HCT116 (cell line): ENCODE results near the gene RP9. TPM values are rescaled to one million over a fixed set of nuclear protein-coding genes. Genes with fewer than 3 reads are reported as not detected.

Experiments
- ATAC-seq: fragments of 200-7000 bp; cut with Tn5 transposase; 2 replicates; pipeline ENCODE4 v1.9.1; 2020; ENCODE audit warnings: mild to moderate bottlenecking, moderate library complexity
- BruUV-seq: library from RNA; stranded (reverse); fragments of 400-500 nt; replicated peaks from 2 replicates; lab custom pipeline; 2021; lab: Mats Ljungman, UMichigan
- CTCF ChIA-PET: fragments of 300-600 bp; sonication (Branson Sonifier 250); formaldehyde crosslinking; loops from one replicate; lab custom pipeline; 2021; ENCODE audit warnings: antibody characterized with exemption; lab: Charles Lee
- POLR2A ChIA-PET: fragments of 300-600, 350-600 bp; sonication (Branson Sonifier 250); formaldehyde crosslinking; loops from one replicate; lab custom pipeline; 2021; ENCODE audit warnings: antibody characterized with exemption; lab: Charles Lee
- RAD21 ChIA-PET, 2 experiments: fragments of 300-600 bp; sonication (Branson Sonifier 250); formaldehyde crosslinking; loops; one replicate each; lab custom pipeline; 2023; ENCODE audit warnings: low total read pairs in 2 of 2; ENCODE audit not compliant: uncharacterized antibody in 2 of 2, unreplicated experiment in 2 of 2, low non-redundant PET in 1 of 2; lab: Charles Lee
- DNase-seq: peaks from one replicate; pipeline ENCODE4 v3.0.0-alpha.2; 2010; ENCODE audit warnings: low read depth, low spot score
- H2AFZ ChIP-seq: fragments of 200-600 bp; shearing (Covaris generic), sonication (generic); 2 replicates; pipeline ENCODE4 v1.6.1; 2017; ENCODE audit warnings: low read depth, mixed run types, mixed read lengths, antibody characterized with exemption, low read length; ENCODE audit not compliant: poor library complexity, severe bottlenecking
- H3K27ac ChIP-seq: 2 replicates; pipeline ENCODE4 v1.5.1; 2012; ENCODE audit warnings: low read depth, low read length
- H3K27me3 ChIP-seq: fragments of 200-600 bp; sonication (generic); 2 replicates; pipeline ENCODE4 v1.6.1; 2016; ENCODE audit warnings: mixed run types, low read length, mixed read lengths; ENCODE audit not compliant: insufficient read depth
- H3K36me3 ChIP-seq, 2 experiments: fragments of 200-500 bp in 1 of 2; fragments of 200-600 bp in 1 of 2; sonication (Bioruptor generic) in 1 of 2; sonication (generic) in 1 of 2; 2 replicates each; pipeline versions ENCODE4 v1.5.1 to v1.6.1; 2014 to 2016; ENCODE audit warnings: low read length in 2 of 2, inconsistent platforms in 1 of 2, mixed read lengths in 1 of 2, mixed run types in 1 of 2; ENCODE audit not compliant: insufficient read depth in 2 of 2, control insufficient read depth in 1 of 2
- H3K4me1 ChIP-seq, 2 experiments: fragments of 200-600 bp in 1 of 2; sonication (generic) in 1 of 2; 2 replicates each; pipeline versions ENCODE4 v1.5.1 to v1.6.1; 2012 to 2017; ENCODE audit warnings: low read length in 2 of 2, inconsistent platforms in 1 of 2, mild to moderate bottlenecking in 1 of 2, mixed read lengths in 1 of 2, mixed run types in 1 of 2, moderate library complexity in 1 of 2; ENCODE audit not compliant: insufficient read depth in 2 of 2, control insufficient read depth in 1 of 2
- H3K4me2 ChIP-seq: fragments of 200-600 bp; sonication (generic); 2 replicates; pipeline ENCODE4 v1.6.1; 2017; ENCODE audit warnings: mixed run types, low read length, mixed read lengths
- H3K4me3 ChIP-seq, 2 experiments: fragments of 200-600 bp in 1 of 2; sonication (generic) in 1 of 2; replicated peaks in 1 of 2; 2 replicates each; pipeline ENCODE4 v1.5.1; 2011 to 2016; ENCODE audit warnings: low read length in 2 of 2, control low read depth in 1 of 2, low read depth in 1 of 2, mild to moderate bottlenecking in 1 of 2, mixed read lengths in 1 of 2, mixed run types in 1 of 2
- H3K79me2 ChIP-seq: fragments of 200-600 bp; sonication (generic); 2 replicates; pipeline ENCODE4 v1.6.1; 2017; ENCODE audit warnings: mild to moderate bottlenecking, mixed run types, low read length, moderate library complexity, mixed read lengths; ENCODE audit not compliant: insufficient read depth
- H3K9ac ChIP-seq: fragments of 200-600 bp; sonication (generic); 2 replicates; pipeline ENCODE4 v1.6.1; 2016; ENCODE audit warnings: low read length, mixed read lengths
- H3K9me2 ChIP-seq: fragments of 200-600 bp; sonication (generic), shearing (Covaris generic); 2 replicates; pipeline ENCODE4 v1.6.1; 2017; ENCODE audit warnings: mixed run types, mild to moderate bottlenecking, moderate library complexity; ENCODE audit not compliant: insufficient read depth
- H3K9me3 ChIP-seq, 2 experiments: fragments of 200-500 bp in 1 of 2; fragments of 200-600 bp in 1 of 2; sonication (Bioruptor generic) in 1 of 2; sonication (generic) in 1 of 2; 2 replicates each; pipeline ENCODE4 v1.6.1; 2014 to 2017; ENCODE audit warnings: low read length in 2 of 2, mixed read lengths in 2 of 2, inconsistent platforms in 1 of 2, low read depth in 1 of 2, mild to moderate bottlenecking in 1 of 2, mixed run types in 1 of 2, moderate library complexity in 1 of 2; ENCODE audit not compliant: control insufficient read depth in 1 of 2, insufficient read depth in 1 of 2
- H4K20me1 ChIP-seq: fragments of 200-600 bp; sonication (generic), shearing (Covaris generic); 2 replicates; pipeline ENCODE4 v1.6.1; 2017; ENCODE audit warnings: mixed run types, mild to moderate bottlenecking, moderate library complexity; ENCODE audit not compliant: insufficient read depth
- ATF3 ChIP-seq: IDR thresholded peaks from 2 replicates; pipeline ENCODE4 v1.6.1; 2012
- CBX3 ChIP-seq: IDR thresholded peaks from 2 replicates; pipeline ENCODE4 v1.6.1; 2012; ENCODE audit warnings: low read depth
- CTCF ChIP-seq, 3 experiments: fragments of 200-600 bp in 1 of 3; sonication (generic) in 1 of 3; IDR thresholded peaks in 2 of 3; conservative IDR thresholded peaks in 1 of 3; 2 replicates each; pipeline ENCODE4 v1.5.1; 2012 to 2017; ENCODE audit warnings: low read depth in 2 of 3, low read length in 2 of 3, antibody characterized with exemption in 1 of 3, borderline replicate concordance in 1 of 3, control low read depth in 1 of 3, mild to moderate bottlenecking in 1 of 3, mixed read lengths in 1 of 3, mixed run types in 1 of 3, moderate library complexity in 1 of 3; ENCODE audit not compliant: insufficient read depth in 1 of 3
- ELF1 ChIP-seq: IDR thresholded peaks from 2 replicates; pipeline ENCODE4 v1.6.1; 2012; ENCODE audit warnings: low read depth, borderline replicate concordance
- FOSL1 ChIP-seq: IDR thresholded peaks from 2 replicates; pipeline ENCODE4 v1.6.1; 2012; ENCODE audit warnings: low read depth
- MAX ChIP-seq: IDR thresholded peaks from 2 replicates; pipeline ENCODE4 v1.6.1; 2012
- POLR2A ChIP-seq: IDR thresholded peaks from 2 replicates; pipeline ENCODE4 v1.7.0; 2011; ENCODE audit warnings: borderline replicate concordance; ENCODE audit not compliant: insufficient read depth, insufficient read length; ENCODE audit errors: extremely low read depth
- RAD21 ChIP-seq: IDR thresholded peaks from 2 replicates; pipeline ENCODE4 v1.6.1; 2012; ENCODE audit warnings: low read depth, mild to moderate bottlenecking
- REST ChIP-seq: IDR thresholded peaks from 2 replicates; pipeline ENCODE4 v1.6.1; 2012; ENCODE audit warnings: low read depth
- SIN3A ChIP-seq: IDR thresholded peaks from 2 replicates; pipeline ENCODE4 v1.6.1; 2012; ENCODE audit warnings: low read depth
- SRF ChIP-seq: IDR thresholded peaks from 2 replicates; pipeline ENCODE4 v1.6.1; 2012; ENCODE audit warnings: low read depth
- YY1 ChIP-seq: IDR thresholded peaks from 2 replicates; pipeline ENCODE4 v1.6.1; 2011; ENCODE audit warnings: low read length, low read depth, moderate library complexity, mild to moderate bottlenecking; ENCODE audit not compliant: insufficient replicate concordance; ENCODE audit errors: extremely low read depth
- ZFX ChIP-seq: fragments of 450-650 bp; IDR thresholded peaks from 2 replicates; pipeline ENCODE4 v1.6.1; 2017
- ZNF274 ChIP-seq: fragments of 200-500 bp; sonication (Bioruptor generic); IDR thresholded peaks from 2 replicates; pipeline ENCODE4 v1.6.1; 2014; ENCODE audit warnings: mild to moderate bottlenecking, low read depth, low read length, inconsistent platforms
- intact Hi-C: fragments of 100-400 bp; cut with micrococcal nuclease; formaldehyde crosslinking; loops from 2 replicates; pipeline ENCODE4 v1.10.0; 2022
- total RNA-seq: library from RNA; stranded (reverse); gene quantifications from one replicate; pipeline ENCODE4 v1.2.1, GENCODE V29; 2021; ENCODE audit not compliant: unreplicated experiment

The RP9 gene
- total RNA-seq, 1 experiment from 2014 or later = 14.2 TPM

- Histone ChIP-seq H3K4me1 (peaks cover 4 to 24% of the 10 kb centered on the region in 2 experiments; a peak in 3 of 4 replicates), H3K9me3 (no peaks in the 10 kb centered on the region), H3K27ac (no peak overlapping the region; the same call in 1 of the 2 replicates), H3K4me3 (peak overlapping the region; percentile 79 to 90), H4K20me1 (peaks cover 8% of the 10 kb centered on the region; the same call in 1 of the 2 replicates), H2AFZ (no peak overlapping the region), H3K9ac (peak overlapping the region; percentile 80), H3K9me2 (no peaks in the 10 kb centered on the region), H3K27me3 (no peaks in the 10 kb centered on the region), H3K36me3 (peaks cover 6 to 7% of the 10 kb centered on the region in 2 experiments; a peak in 1 of 4 replicates), H3K79me2 (peaks cover 67% of the 10 kb centered on the region), H3K4me2 (peak overlapping the region; percentile 94)
- no peak for DNase-seq
- no TSS peak for BruUV-seq
- CTCF ChIA-PET = interaction anchor here (0.7 to 3.8 kb wide), 13 partner anchors 45 to 616 kb away, joined by 3 to 28 read pairs (median 4); partner anchors contain the start of genes FKBP9 and NT5C3A
- POLR2A ChIA-PET = no interaction called here
- peak; percentile 21 for ATAC-seq
- no peak for TF ChIP-seq MAX
- no peak for TF ChIP-seq POLR2A
- no peak for TF ChIP-seq ELF1
- TF ChIP-seq ATF3 = no peak
- peak; percentile 64 for TF ChIP-seq RAD21
- no peak for TF ChIP-seq YY1
- TF ChIP-seq ZFX = no peak
- no peak for TF ChIP-seq SIN3A
- TF ChIP-seq CBX3 = 0 out of 2 replicates have a peak, but pooled peaks have one; percentile 9
- TF ChIP-seq ZNF274 = no peak
- TF ChIP-seq REST = no peak
- TF ChIP-seq FOSL1 = no peak
- peak in 2 of 3 experiments; percentile 52 to 80; a peak in 3 of 6 replicates for TF ChIP-seq CTCF (IDR thresholded peaks at IDR 0.05 in 2 of 3, conservative IDR thresholded peaks at IDR 0.05 in 1 of 3; ENCODE audit: borderline replicate concordance in 1 of 3, insufficient read depth in 1 of 3, low read depth in 2 of 3, low read length in 2 of 3)
- TF ChIP-seq SRF = no peak
- intact Hi-C loops = loop anchor here (1.0 to 10.0 kb wide), 8 partner anchors 45 to 603 kb away; partner anchors contain the start of genes KBTBD2 and NT5C3A
- RAD21 ChIA-PET = interaction anchor here (1.4 to 1.8 kb wide), 2 partner anchors 10 to 261 kb away, joined by 3 read pairs; no protein-coding TSS in a partner anchor
These were observed 1.8 kb downstream of the RP9 start for GRCh38 chr7:33107136-33108066.
